ENCODE results near the gene HEG1. TPM values are rescaled to one million over a fixed set of nuclear protein-coding genes. Genes with fewer than 3 reads are reported as not detected.

Gene HEG1
- polyA plus RNA-seq, 3 donors, result 0.28 to 4.2 (median 0.69) TPM

GRCh38 chr3:125061646-125062045 lies 5.8 kb upstream of the HEG1 start:
- no peak overlapping the region for H2AFZ ChIP-seq (ENCODE audit: insufficient read depth, low read depth, low read length, poor library complexity, severe bottlenecking)
- no peaks in the 10 kb centered on the region for H3K36me3 ChIP-seq (replicated peaks in 1 of 2; ENCODE audit: control insufficient read depth in 1 of 2, insufficient read depth in 2 of 2, low read length in 2 of 2)
- peaks cover 12 to 31% (median 22%) of the 10 kb centered on the region in 3 donors for H3K27me3 Mint-ChIP-seq (ENCODE audit: low read depth in 3 of 3)
- H3K36me3 Mint-ChIP-seq, result no peaks in the 10 kb centered on the region
- no peak overlapping the region for H3K4me3 ChIP-seq (replicated peaks in 1 of 3; ENCODE audit: low read depth in 2 of 3, low read length in 3 of 3)
- H3K9me3 Mint-ChIP-seq, result no peaks in the 10 kb centered on the region
- no peak for TF ChIP-seq CTCF (IDR thresholded peaks at IDR 0.05)
- H3K27ac Mint-ChIP-seq, result peak overlapping the region in 1 of 7 donors; percentile 32
- H3K9ac ChIP-seq (ENCODE audit: insufficient read depth, low read length, poor library complexity, severe bottlenecking), result no peak overlapping the region
- no peak overlapping the region for H3K27ac ChIP-seq (ENCODE audit: low read depth in 1 of 2, low read length in 2 of 2)
- peaks cover 9% of the 10 kb centered on the region for H3K4me1 Mint-ChIP-seq
- intact Hi-C loops (cut with micrococcal nuclease), result no loop called here
- no peaks in the 10 kb centered on the region for H4K20me1 ChIP-seq (ENCODE audit: insufficient read depth, low read length)
- no peak overlapping the region for H3K4me3 Mint-ChIP-seq
- no peaks in the 10 kb centered on the region for H3K9me3 ChIP-seq (replicated peaks in 1 of 2; ENCODE audit: control insufficient read depth in 1 of 2, insufficient read depth in 1 of 2, low read length in 2 of 2)
- 93% methylated on average over 4 of the region's 5 CpGs for WGBS (ENCODE audit: insufficient coverage)
- H3K79me2 ChIP-seq (ENCODE audit: insufficient read depth, low read length), result no peaks in the 10 kb centered on the region
- peaks cover 6 to 15% of the 10 kb centered on the region in 2 donors for H3K27me3 ChIP-seq (ENCODE audit: control insufficient read depth in 2 of 2, insufficient read depth in 2 of 2, low read length in 2 of 2)
- H3K4me2 ChIP-seq (replicated peaks; ENCODE audit: extremely low read depth, low read length, poor library complexity, severe bottlenecking), result no peak overlapping the region
- peaks cover 0 to 3% of the 10 kb centered on the region in 2 donors for H3K4me1 ChIP-seq (ENCODE audit: control insufficient read depth in 1 of 2, insufficient read depth in 2 of 2, low read length in 2 of 2)
- DNase-seq, result no peak

- H3K9me3 Mint-ChIP-seq, result no peaks in the 10 kb centered on the region
- H3K36me3 Mint-ChIP-seq, result peaks cover 0 to 2% of the 10 kb centered on the region in 2 donors
- peak overlapping the region in 1 of 2 donors; percentile 24 for H3K4me3 Mint-ChIP-seq
- Histone ChIP-seq H3K27ac (ENCODE audit: low read depth in 1 of 2, low read length in 2 of 2) (no peak overlapping the region), H4K20me1 (ENCODE audit: insufficient read depth, low read length) (no peaks in the 10 kb centered on the region), H3K27me3 (ENCODE audit: control insufficient read depth in 2 of 2, insufficient read depth in 2 of 2, low read length in 2 of 2) (peaks cover 8 to 19% of the 10 kb centered on the region in 2 donors), H3K36me3 (replicated peaks in 1 of 2; ENCODE audit: control insufficient read depth in 1 of 2, insufficient read depth in 2 of 2, low read length in 2 of 2) (no peaks in the 10 kb centered on the region), H3K4me2 (replicated peaks; ENCODE audit: extremely low read depth, low read length, poor library complexity, severe bottlenecking) (no peak overlapping the region), H2AFZ (ENCODE audit: insufficient read depth, low read depth, low read length, poor library complexity, severe bottlenecking) (no peak overlapping the region), H3K4me3 (replicated peaks in 1 of 3; ENCODE audit: low read depth in 2 of 3, low read length in 3 of 3) (no peak overlapping the region), H3K9me3 (replicated peaks in 1 of 2; ENCODE audit: control insufficient read depth in 1 of 2, insufficient read depth in 1 of 2, low read length in 2 of 2) (no peaks in the 10 kb centered on the region), H3K9ac (ENCODE audit: insufficient read depth, low read length, poor library complexity, severe bottlenecking) (no peak overlapping the region), H3K4me1 (ENCODE audit: control insufficient read depth in 1 of 2, insufficient read depth in 2 of 2, low read length in 2 of 2) (peaks cover 5 to 8% of the 10 kb centered on the region in 2 donors), H3K79me2 (ENCODE audit: insufficient read depth, low read length) (no peaks in the 10 kb centered on the region)
- no peak for DNase-seq
- intact Hi-C loops (cut with micrococcal nuclease), result no loop called here
- 88% methylated on average over 4 of the region's 4 CpGs for WGBS (ENCODE audit: insufficient coverage)
- no peak overlapping the region for H3K27ac Mint-ChIP-seq
- TF ChIP-seq CTCF (IDR thresholded peaks at IDR 0.05), result no peak
- H3K27me3 Mint-ChIP-seq (ENCODE audit: low read depth in 3 of 3), result peaks cover 17 to 36% (median 25%) of the 10 kb centered on the region in 3 donors
- H3K4me1 Mint-ChIP-seq, result peaks cover 14% of the 10 kb centered on the region
These were observed 5.4 kb upstream of the HEG1 start for GRCh38 chr3:125061170-125061569.

Data from CD14-positive monocyte (primary cell).